ENCODE data around the gene FMO2.

FMO2 gene

GRCh38 chr1:171256940-171257606 is 72.0 kb downstream of the FMO2 start:
- DNase-seq (ENCODE audit: low read depth, low spot score): no peak

GRCh38 chr1:171257607-171258076 is 72.5 kb downstream of the FMO2 start:
- DNase-seq (ENCODE audit: low read depth, low spot score): no peak

- DNase-seq (ENCODE audit: low read depth, low spot score): no peak
Measured at GRCh38 chr1:171258429-171258828, 73.3 kb downstream of the FMO2 start.

GRCh38 chr1:171258943-171259342 is 73.8 kb downstream of the FMO2 start:
- no peak for DNase-seq (ENCODE audit: low read depth, low spot score)
